H1 (cell line): ENCODE results near the gene ZBTB7A. TPM values are rescaled to one million over a fixed set of nuclear protein-coding genes. Genes with fewer than 3 reads are reported as not detected.

Experiments used
- CTCF ChIA-PET: fragments of 300-600 bp; sonication (Branson Sonifier 250); formaldehyde crosslinking; loops from one replicate; lab custom pipeline; 2021; ENCODE audit not compliant: partially characterized antibody; lab: Charles Lee
- POLR2A ChIA-PET: fragments of 300-600 bp; sonication (Branson Sonifier 250); formaldehyde crosslinking; loops from one replicate; lab custom pipeline; 2021; ENCODE audit warnings: inconsistent platforms; ENCODE audit not compliant: partially characterized antibody; lab: Charles Lee
- DNase-seq, 2 experiments: peaks; one replicate each; pipeline versions ENCODE4 v3.0.0 to v3.0.0-alpha.2; 2010 to 2022; ENCODE audit warnings: low spot score in 2 of 2, low read depth in 1 of 2, mixed read lengths in 1 of 2
- FAIRE-seq: peaks from 2 replicates; lab custom pipeline; 2011; peaks lifted over from hg19 to GRCh38; lab: Jason Lieb, UNC
- H2AFZ ChIP-seq: 2 replicates; pipeline ENCODE4 v1.8.1; 2012; ENCODE audit warnings: low read length, inconsistent platforms
- H2AK5ac ChIP-seq: 2 replicates; pipeline ENCODE4 v1.6.1; 2013; ENCODE audit warnings: low read depth, low read length
- H2BK120ac ChIP-seq: replicated peaks from 2 replicates; pipeline ENCODE3; 2013; ENCODE audit warnings: low read depth, low read length, inconsistent platforms
- H2BK12ac ChIP-seq: 2 replicates; pipeline ENCODE4 v1.6.1; 2013; ENCODE audit warnings: low read depth, low read length
- H2BK15ac ChIP-seq: 2 replicates; pipeline ENCODE4 v1.6.1; 2013; ENCODE audit warnings: low read length
- H2BK20ac ChIP-seq: 2 replicates; pipeline ENCODE4 v1.6.1; 2013; ENCODE audit warnings: low read length
- H2BK5ac ChIP-seq: 2 replicates; pipeline ENCODE4 v1.6.1; 2013; ENCODE audit warnings: low read depth, low read length
- H3K14ac ChIP-seq: 2 replicates; pipeline ENCODE4 v1.6.1; 2013; ENCODE audit warnings: inconsistent platforms; ENCODE audit not compliant: insufficient read length
- H3K18ac ChIP-seq: 2 replicates; pipeline ENCODE4 v1.6.1; 2013; ENCODE audit warnings: low read length; ENCODE audit errors: extremely low read depth
- H3K23ac ChIP-seq: 2 replicates; pipeline ENCODE4 v1.6.1; 2013; ENCODE audit warnings: inconsistent platforms; ENCODE audit not compliant: insufficient read length
- H3K23me2 ChIP-seq: 2 replicates; pipeline ENCODE4 v1.6.1; 2013; ENCODE audit warnings: low read depth, low read length
- H3K27ac ChIP-seq: 2 replicates; pipeline ENCODE4 v1.6.1; 2011; ENCODE audit warnings: low read depth, low read length, inconsistent platforms
- H3K27me3 ChIP-seq, 4 experiments: replicated peaks in 1 of 4; 1 replicate in 1 of 4; 2 replicates in 3 of 4; pipeline versions ENCODE4 v1.6.1 to v1.8.1; 2011 to 2013; ENCODE audit warnings: low read length in 3 of 4, mild to moderate bottlenecking in 3 of 4, inconsistent platforms in 2 of 4, mixed read lengths in 2 of 4, moderate library complexity in 1 of 4; ENCODE audit not compliant: control insufficient read depth in 3 of 4, insufficient read depth in 3 of 4; ENCODE audit errors: extremely low read depth in 1 of 4
- H3K36me3 ChIP-seq, 4 experiments: 2 replicates each; pipeline versions ENCODE4 v1.6.1 to v1.8.1; 2011 to 2013; ENCODE audit warnings: mild to moderate bottlenecking in 4 of 4, low read length in 3 of 4, moderate library complexity in 2 of 4, control low read depth in 1 of 4, inconsistent platforms in 1 of 4; ENCODE audit not compliant: insufficient read depth in 4 of 4, control insufficient read depth in 2 of 4
- H3K4ac ChIP-seq: replicated peaks from 2 replicates; pipeline ENCODE3; 2013; ENCODE audit warnings: low read length, low read depth, mixed read lengths, inconsistent platforms; ENCODE audit not compliant: insufficient read length
- H3K4me1 ChIP-seq, 4 experiments: replicated peaks in 1 of 4; 1 replicate in 1 of 4; 2 replicates in 3 of 4; pipeline versions ENCODE4 v1.6.1 to v1.8.1; 2011 to 2013; ENCODE audit warnings: low read length in 3 of 4, inconsistent platforms in 2 of 4, mixed read lengths in 1 of 4; ENCODE audit not compliant: insufficient read depth in 4 of 4, control insufficient read depth in 3 of 4
- H3K4me2 ChIP-seq, 2 experiments: 2 replicates each; pipeline versions ENCODE4 v1.6.1 to v1.8.1; 2011 to 2013; ENCODE audit warnings: low read depth in 2 of 2, low read length in 2 of 2, control low read depth in 1 of 2, inconsistent platforms in 1 of 2, mild to moderate bottlenecking in 1 of 2; ENCODE audit not compliant: insufficient read depth in 1 of 2
- H3K4me3 ChIP-seq, 4 experiments: fragments of 200-600, 300-600 bp in 1 of 4; sonication (generic), shearing (Covaris generic), sonication (Bioruptor Twin) in 1 of 4; 2 replicates each; pipeline versions ENCODE4 v1.5.1 to v1.8.1; 2011 to 2016; ENCODE audit warnings: low read length in 4 of 4, low read depth in 3 of 4, control low read depth in 2 of 4, inconsistent platforms in 2 of 4, mild to moderate bottlenecking in 2 of 4, mixed read lengths in 1 of 4, moderate library complexity in 1 of 4; ENCODE audit not compliant: insufficient read depth in 2 of 4; ENCODE audit errors: extremely low read depth in 1 of 4
- H3K56ac ChIP-seq: replicated peaks from 2 replicates; pipeline ENCODE3; 2013; ENCODE audit warnings: low read depth, mild to moderate bottlenecking, mixed read lengths, low read length, inconsistent platforms; ENCODE audit not compliant: insufficient read length
- H3K79me1 ChIP-seq: 2 replicates; pipeline ENCODE4 v1.6.1; 2013; ENCODE audit warnings: low read depth, low read length, control low read depth
- H3K79me2 ChIP-seq, 2 experiments: 2 replicates each; pipeline versions ENCODE4 v1.6.1 to v1.8.1; 2012 to 2013; ENCODE audit warnings: low read length in 2 of 2, mild to moderate bottlenecking in 2 of 2, inconsistent platforms in 1 of 2; ENCODE audit not compliant: insufficient read depth in 2 of 2, control insufficient read depth in 1 of 2
- H3K9ac ChIP-seq, 4 experiments: replicated peaks in 1 of 4; 1 replicate in 1 of 4; 2 replicates in 3 of 4; pipeline versions ENCODE4 v1.6.1 to v1.8.1; 2011 to 2013; ENCODE audit warnings: low read depth in 3 of 4, low read length in 3 of 4, control low read depth in 2 of 4, mild to moderate bottlenecking in 2 of 4, moderate library complexity in 2 of 4, inconsistent platforms in 1 of 4; ENCODE audit errors: extremely low read depth in 1 of 4
- H3K9me3 ChIP-seq, 2 experiments: 2 replicates each; pipeline versions ENCODE4 v1.6.1 to v1.8.1; 2012 to 2013; ENCODE audit warnings: mild to moderate bottlenecking in 2 of 2, moderate library complexity in 2 of 2, control low read depth in 1 of 2, inconsistent platforms in 1 of 2, low read depth in 1 of 2, low read length in 1 of 2, mixed read lengths in 1 of 2; ENCODE audit not compliant: insufficient read depth in 2 of 2
- H4K20me1 ChIP-seq, 2 experiments: replicated peaks in 1 of 2; 2 replicates each; pipeline versions ENCODE3 to v1.8.1; 2011 to 2013; ENCODE audit warnings: inconsistent platforms in 2 of 2, low read length in 2 of 2, mild to moderate bottlenecking in 1 of 2; ENCODE audit not compliant: insufficient read depth in 2 of 2, control insufficient read depth in 1 of 2
- H4K5ac ChIP-seq: 2 replicates; pipeline ENCODE4 v1.6.1; 2013; ENCODE audit warnings: low read length, low read depth, mixed read lengths, inconsistent platforms; ENCODE audit not compliant: insufficient read length
- H4K8ac ChIP-seq: 2 replicates; pipeline ENCODE4 v1.8.0; 2013; ENCODE audit warnings: mild to moderate bottlenecking, moderate library complexity, low read length, inconsistent platforms; ENCODE audit not compliant: insufficient read depth; ENCODE audit errors: extremely low read depth
- H4K91ac ChIP-seq: replicated peaks from 2 replicates; pipeline ENCODE3; 2013; ENCODE audit warnings: low read length, mixed read lengths, inconsistent platforms; ENCODE audit not compliant: insufficient read length
- KDM1A ChIP-seq: fragments of 200-600, 300-600 bp; sonication (generic); IDR thresholded peaks from 2 replicates; pipeline ENCODE4 v1.7.1; 2016; ENCODE audit warnings: mild to moderate bottlenecking, low read length, borderline replicate concordance
- SRF ChIP-seq: IDR thresholded peaks from 2 replicates; pipeline ENCODE4 v1.6.1; 2011; ENCODE audit warnings: mild to moderate bottlenecking, low read depth, low read length, moderate library complexity
- WGBS, 2 experiments: shearing (Covaris generic) in 1 of 2; methylation state at CpG; one replicate each; pipeline versions ENCODE4 v1.1.6 to v1.1.7; 2013 to 2015; ENCODE audit warnings: low lambda C conversion rate in 2 of 2, mixed read lengths in 2 of 2, inconsistent platforms in 1 of 2, low coverage in 1 of 2, missing lambda C conversion rate in 1 of 2; ENCODE audit not compliant: insufficient replicate concordance in 2 of 2, insufficient coverage in 1 of 2, insufficient read length in 1 of 2; ENCODE audit errors: extremely low coverage in 1 of 2, missing lambda C conversion rate in 1 of 2; 5-methylcytosine and 5-hydroxymethylcytosine counted together
- polyA plus RNA-seq, 7 experiments: library from polyadenylated mRNA; depleted of rRNA in 3 of 7; stranded (reverse) in 5 of 7; unstranded in 2 of 7; fragments of >200 nt in 5 of 7; fragments of 200-250 nt in 2 of 7; gene quantifications; 1 replicate in 5 of 7; 2 replicates in 1 of 7; 4 replicates in 1 of 7; pipeline versions ENCODE4 v1.2.1 to v1.2.3, GENCODE V29; 2011 to 2013; ENCODE audit warnings: missing spikeins in 2 of 7, mixed read lengths in 2 of 7
- total RNA-seq: library from RNA; stranded (reverse); fragmentation: NEBNext Ultra II Directional; extraction: Animal tissue kit (Norgen Biotek cat#: 25700); gene quantifications from 2 replicates; pipeline ENCODE4 v1.2.1, GENCODE V29; 2021
- TF ChIP-seq, protein P1 (sequence below), 3 experiments: IDR thresholded peaks; 1 replicate in 2 of 3; 2 replicates in 1 of 3; pipeline versions ENCODE4 v1.5.1 to v1.6.1; 2011; ENCODE audit warnings: low read length in 3 of 3, mild to moderate bottlenecking in 3 of 3, inconsistent platforms in 2 of 3, low read depth in 1 of 3, moderate library complexity in 1 of 3; ENCODE audit not compliant: insufficient read depth in 1 of 3; ENCODE audit errors: control extremely low read depth in 1 of 3

ZBTB7A gene
- total and polyA plus RNA-seq, 2 of the 8 experiments (the other 6 are each of a cell fraction or from before 2014, with no cell fraction given), result 5.6 to 17.8 TPM

DNA sequence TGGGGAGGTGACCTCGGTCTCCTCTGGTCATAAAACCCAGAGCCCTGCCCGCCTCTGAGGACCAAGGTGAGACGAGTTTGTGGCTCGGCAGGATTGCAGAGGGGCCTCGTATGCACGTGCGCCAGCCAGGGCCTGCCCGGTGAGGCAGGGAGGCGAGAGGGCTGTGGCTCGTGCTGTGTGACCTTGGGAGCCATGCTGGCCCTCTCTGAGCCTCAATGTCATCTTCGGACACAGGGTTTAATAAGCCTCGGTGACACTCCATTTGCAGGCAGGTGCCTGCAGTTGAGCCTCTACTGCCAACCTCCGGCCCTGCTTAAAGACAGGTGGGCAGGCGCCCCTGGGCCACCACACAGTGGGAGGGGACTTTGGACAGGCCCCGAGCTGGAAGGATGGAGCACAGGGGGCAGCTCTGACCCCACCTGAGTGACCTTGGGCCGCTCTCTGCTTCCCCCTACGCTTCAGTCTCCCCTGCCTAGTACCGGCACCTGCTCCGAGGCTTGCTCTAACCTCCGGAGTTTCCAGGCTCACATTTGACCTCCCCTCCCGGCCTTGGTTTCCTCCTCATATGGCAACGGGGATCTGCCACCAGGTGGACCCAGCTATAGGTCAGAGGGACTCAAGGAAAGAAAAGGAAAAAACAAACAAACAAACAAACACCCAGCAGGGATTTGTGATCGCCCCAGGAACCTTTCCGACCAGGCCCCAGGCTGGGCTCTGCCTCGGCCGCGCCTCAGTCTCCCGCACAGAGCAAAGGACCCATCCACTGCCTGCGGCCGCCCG is 3.1 kb downstream of the ZBTB7A start:
- no peak overlapping the region for H3K18ac ChIP-seq
- H2BK12ac ChIP-seq, result no peak overlapping the region
- peaks cover 10 to 15% (median 14%) of the 10 kb centered on the region in 4 experiments for H3K27me3 ChIP-seq
- H3K4me3 ChIP-seq, result peak overlapping the region; percentile 63 to 94 (median 73)
- FAIRE-seq (peak; percentile 45), DNase-seq (no peak)
- peaks cover 33% of the 10 kb centered on the region in 2 experiments for H4K20me1 ChIP-seq
- peaks cover 24 to 63% of the 10 kb centered on the region in 2 experiments; a peak in 3 of 4 replicates for H3K79me2 ChIP-seq
- H3K27ac ChIP-seq, result no peak overlapping the region
- no peak overlapping the region for H3K23ac ChIP-seq
- peak overlapping the region; percentile 59 to 86 for H3K4me2 ChIP-seq
- H3K14ac ChIP-seq, result no peak overlapping the region
- no peak overlapping the region for H2AFZ ChIP-seq
- H3K9ac ChIP-seq, result no peak overlapping the region
- ChIA-PET POLR2A (interaction anchor here (0.6 to 3.8 kb wide), 10 partner anchors 9 to 212 kb away, joined by 3 to 22 read pairs (median 4); partner anchors contain the start of genes DAPK3 and EEF2), CTCF (interaction anchor here (0.5 to 1.4 kb wide), 3 partner anchors 10 to 93 kb away, joined by 3 to 4 read pairs (median 3); partner anchors contain the start of gene DAPK3)
- H3K9me3 ChIP-seq, result no peaks in the 10 kb centered on the region
- H2BK5ac ChIP-seq, result peak overlapping the region; percentile 66; the same call in 1 of the 2 replicates
- WGBS, 2 experiments, result 61% methylated on average over 31 of the region's 31 CpGs; no CpG with 5 or more reads in 1 of the 2 experiments
- H2BK15ac ChIP-seq, result no peak overlapping the region
- H2BK120ac ChIP-seq, result no peak overlapping the region
- H3K56ac ChIP-seq, result no peak overlapping the region
- H4K91ac ChIP-seq, result no peak overlapping the region
- peaks cover 8% of the 10 kb centered on the region for H3K79me1 ChIP-seq
- peaks cover 0 to 39% (median 21%) of the 10 kb centered on the region in 4 experiments; a peak in 6 of 7 replicates for H3K4me1 ChIP-seq
- no peaks in the 10 kb centered on the region for H3K36me3 ChIP-seq
- no peak overlapping the region for H2AK5ac ChIP-seq
- TF ChIP-seq SRF (no peak), KDM1A (0 out of 2 replicates have a peak, but pooled peaks have one; percentile 23)
- TF ChIP-seq, protein P1, sequence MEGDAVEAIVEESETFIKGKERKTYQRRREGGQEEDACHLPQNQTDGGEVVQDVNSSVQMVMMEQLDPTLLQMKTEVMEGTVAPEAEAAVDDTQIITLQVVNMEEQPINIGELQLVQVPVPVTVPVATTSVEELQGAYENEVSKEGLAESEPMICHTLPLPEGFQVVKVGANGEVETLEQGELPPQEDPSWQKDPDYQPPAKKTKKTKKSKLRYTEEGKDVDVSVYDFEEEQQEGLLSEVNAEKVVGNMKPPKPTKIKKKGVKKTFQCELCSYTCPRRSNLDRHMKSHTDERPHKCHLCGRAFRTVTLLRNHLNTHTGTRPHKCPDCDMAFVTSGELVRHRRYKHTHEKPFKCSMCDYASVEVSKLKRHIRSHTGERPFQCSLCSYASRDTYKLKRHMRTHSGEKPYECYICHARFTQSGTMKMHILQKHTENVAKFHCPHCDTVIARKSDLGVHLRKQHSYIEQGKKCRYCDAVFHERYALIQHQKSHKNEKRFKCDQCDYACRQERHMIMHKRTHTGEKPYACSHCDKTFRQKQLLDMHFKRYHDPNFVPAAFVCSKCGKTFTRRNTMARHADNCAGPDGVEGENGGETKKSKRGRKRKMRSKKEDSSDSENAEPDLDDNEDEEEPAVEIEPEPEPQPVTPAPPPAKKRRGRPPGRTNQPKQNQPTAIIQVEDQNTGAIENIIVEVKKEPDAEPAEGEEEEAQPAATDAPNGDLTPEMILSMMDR (IDR thresholded peaks at IDR 0.05; ENCODE audit: control extremely low read depth in 1 of 3, insufficient read depth in 1 of 3, low read depth in 1 of 3, low read length in 3 of 3), result peak in 2 of 3 experiments; percentile 16 to 29; a peak in 2 of 4 replicates
- H4K8ac ChIP-seq, result peak overlapping the region; percentile 31
- no peak overlapping the region for H2BK20ac ChIP-seq
- H3K4ac ChIP-seq, result no peak overlapping the region
- no peak overlapping the region for H4K5ac ChIP-seq
- peaks cover 6% of the 10 kb centered on the region; the same call in 1 of the 2 replicates for H3K23me2 ChIP-seq
